NT2/D1 (cell line): Measurements from ENCODE around the gene SPNS3.

ENCODE experiments used
- DNase-seq: peaks from one replicate; pipeline ENCODE4 v3.0.0-alpha.2; 2011; ENCODE audit warnings: low read depth, low spot score
- H3K27me3 ChIP-seq: 2 replicates; pipeline ENCODE4 v1.6.0; 2011; ENCODE audit warnings: mild to moderate bottlenecking; ENCODE audit not compliant: insufficient read length, insufficient read depth
- H3K36me3 ChIP-seq: 2 replicates; pipeline ENCODE4 v1.6.1; 2011; ENCODE audit warnings: mild to moderate bottlenecking, low read length, mixed read lengths; ENCODE audit not compliant: insufficient read depth, insufficient read length
- H3K4me1 ChIP-seq: 2 replicates; pipeline ENCODE4 v1.5.1; 2011; ENCODE audit not compliant: insufficient read depth, insufficient read length
- H3K4me3 ChIP-seq: 2 replicates; pipeline ENCODE4 v1.5.1; 2011; ENCODE audit warnings: low read depth; ENCODE audit not compliant: insufficient read length
- H3K9ac ChIP-seq: 2 replicates; pipeline ENCODE4 v1.6.0; 2011; ENCODE audit warnings: low read depth; ENCODE audit not compliant: insufficient read length
- H3K9me3 ChIP-seq: 2 replicates; pipeline ENCODE4 v1.5.1; 2011; ENCODE audit warnings: mild to moderate bottlenecking, low read length; ENCODE audit not compliant: insufficient read depth
- SUZ12 ChIP-seq: IDR thresholded peaks from 2 replicates; pipeline ENCODE4 v1.6.1; 2011; ENCODE audit not compliant: insufficient read length, insufficient read depth; ENCODE audit errors: extremely low read depth
- YY1 ChIP-seq: IDR thresholded peaks from 2 replicates; pipeline ENCODE4 v1.6.1; 2011; ENCODE audit not compliant: insufficient read length, insufficient read depth
- ZNF274 ChIP-seq: IDR thresholded peaks from 2 replicates; pipeline ENCODE4 v1.6.1; 2011; ENCODE audit warnings: mild to moderate bottlenecking, low read depth, low read length

The SPNS3 gene

DNA sequence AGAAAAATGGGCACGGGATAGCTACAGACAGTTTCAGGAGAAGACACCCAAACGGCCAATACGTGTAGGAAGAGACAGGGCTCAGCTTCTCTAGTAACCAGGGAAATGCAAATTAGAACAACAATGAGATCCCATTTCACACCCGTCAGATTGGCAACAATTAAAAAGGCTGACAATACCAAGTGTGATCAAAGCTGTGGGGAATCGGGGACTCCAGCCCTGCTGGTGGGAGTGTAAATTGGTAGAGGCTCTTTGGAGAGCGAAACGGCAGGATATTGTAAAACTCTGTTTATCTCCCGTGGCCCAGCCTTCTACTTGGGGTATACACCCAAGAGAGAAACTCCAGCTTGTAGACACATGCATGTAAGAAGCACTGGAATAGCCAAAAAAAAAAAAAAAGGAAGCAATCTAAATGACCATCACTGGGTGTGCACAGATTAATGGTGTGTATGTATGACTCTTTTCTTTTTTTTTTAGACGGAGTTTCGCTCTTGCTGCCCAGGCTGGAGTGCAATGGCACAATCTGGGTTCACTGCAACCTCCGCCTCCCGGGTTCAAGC is 93.9 kb downstream of the SPNS3 start:
- no peak for TF ChIP-seq YY1
- no peak for TF ChIP-seq SUZ12
- no peak for TF ChIP-seq ZNF274
- Histone ChIP-seq H3K4me3 (no peak overlapping the region), H3K9me3 (no peaks in the 10 kb centered on the region), H3K4me1 (no peaks in the 10 kb centered on the region), H3K27me3 (peaks cover 70% of the 10 kb centered on the region), H3K36me3 (no peaks in the 10 kb centered on the region), H3K9ac (no peak overlapping the region)
- DNase-seq, result no peak

DNA sequence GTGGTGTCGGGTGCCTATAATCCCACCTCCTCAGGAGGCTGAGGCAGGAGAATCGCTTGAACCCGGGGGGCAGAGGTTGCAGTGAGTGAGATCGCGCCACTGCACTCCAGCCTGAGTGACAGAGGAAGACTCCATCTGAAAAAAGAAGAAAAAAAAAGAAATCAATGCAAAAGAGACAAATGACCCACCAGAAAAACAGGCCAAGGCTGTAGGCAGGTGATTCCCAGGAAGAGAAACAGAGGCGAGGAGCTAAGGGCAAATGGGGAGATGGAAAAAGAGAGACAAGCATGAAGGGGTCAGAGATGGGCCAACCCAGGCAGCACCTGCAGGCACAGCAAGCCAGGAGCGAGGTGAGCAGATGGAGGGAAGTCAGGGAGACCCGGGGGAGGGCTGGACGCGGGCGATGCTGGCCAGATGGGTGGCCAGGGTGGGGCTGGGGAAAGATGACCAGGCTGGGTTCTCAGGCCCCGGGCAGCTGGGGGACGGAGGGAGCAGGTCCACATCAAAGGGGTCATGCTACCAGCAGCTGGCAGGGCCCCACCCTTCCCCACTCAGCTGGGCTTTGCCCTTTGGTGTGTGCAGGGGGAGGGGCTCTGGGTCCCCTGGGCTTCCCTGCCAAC is 95.9 kb downstream of the SPNS3 start:
- Histone ChIP-seq H3K36me3 (no peaks in the 10 kb centered on the region), H3K9ac (no peak overlapping the region), H3K9me3 (no peaks in the 10 kb centered on the region), H3K27me3 (peaks cover 64% of the 10 kb centered on the region), H3K4me1 (peaks cover 8% of the 10 kb centered on the region), H3K4me3 (no peak overlapping the region)
- DNase-seq, result no peak
- no peak for TF ChIP-seq ZNF274
- no peak for TF ChIP-seq YY1
- no peak for TF ChIP-seq SUZ12

GRCh38 chr17:4530799-4531730 is 97.3 kb downstream of the SPNS3 start:
- peaks cover 49% of the 10 kb centered on the region for H3K27me3 ChIP-seq
- H3K9ac ChIP-seq, result no peak overlapping the region

DNA sequence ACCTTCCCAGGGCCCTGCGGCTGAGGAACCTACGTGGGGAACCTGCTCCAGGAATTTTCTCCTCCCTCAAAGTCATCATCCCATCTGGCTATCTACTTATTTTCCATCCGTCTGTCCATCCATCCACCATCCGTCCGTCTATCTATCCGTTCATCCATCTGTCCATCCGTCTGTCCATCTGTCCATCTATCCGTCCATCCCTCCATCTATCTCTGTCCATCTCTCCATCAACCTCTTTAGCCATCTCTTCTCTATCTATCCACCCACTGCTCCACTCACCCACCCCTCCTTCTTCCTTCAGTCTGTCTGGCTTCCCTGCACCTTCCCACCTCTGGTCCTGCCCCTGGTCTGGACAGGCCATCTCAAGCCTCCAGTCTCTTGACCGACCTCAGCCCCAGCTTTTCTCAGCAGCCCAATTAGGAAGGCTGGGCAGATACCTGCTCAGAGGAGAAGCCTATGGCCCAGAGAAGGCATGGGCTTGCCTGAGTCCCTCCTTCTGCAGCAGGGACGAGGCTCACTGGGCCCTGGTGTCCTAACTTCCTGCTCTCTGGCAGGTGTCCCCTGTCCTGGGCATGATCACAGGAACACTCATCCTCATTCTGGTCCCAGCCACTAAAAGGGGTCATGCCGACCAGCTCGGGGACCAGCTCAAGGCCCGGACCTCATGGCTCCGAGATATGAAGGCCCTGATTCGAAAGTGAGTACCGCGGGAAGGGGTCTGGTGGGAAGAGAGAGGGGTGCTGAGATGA is 98.4 kb downstream of the SPNS3 start:
- Histone ChIP-seq H3K36me3 (peaks cover 4% of the 10 kb centered on the region), H3K4me1 (peaks cover 8% of the 10 kb centered on the region)

More at GRCh38 chr17:4530799-4531730, 97.3 kb downstream of the SPNS3 start:
- Histone ChIP-seq H3K4me3 (no peak overlapping the region), H3K4me1 (peaks cover 8% of the 10 kb centered on the region), H3K9me3 (no peaks in the 10 kb centered on the region), H3K36me3 (no peaks in the 10 kb centered on the region)
- no peak for DNase-seq
- no peak for TF ChIP-seq SUZ12
- TF ChIP-seq YY1, result no peak
- TF ChIP-seq ZNF274, result no peak

GRCh38 chr17:4532860-4533522 is 99.3 kb downstream of the SPNS3 start:
- peaks cover 8% of the 10 kb centered on the region for H3K4me1 ChIP-seq
- H3K27me3 ChIP-seq, result peaks cover 35% of the 10 kb centered on the region
- no peak overlapping the region for H3K4me3 ChIP-seq
- DNase-seq, result no peak
- H3K9ac ChIP-seq, result no peak overlapping the region
- H3K36me3 ChIP-seq, result peaks cover 12% of the 10 kb centered on the region
- H3K9me3 ChIP-seq, result no peaks in the 10 kb centered on the region
- TF ChIP-seq YY1, result no peak
- no peak for TF ChIP-seq ZNF274
- no peak for TF ChIP-seq SUZ12

More for the DNA sequence above, 98.4 kb downstream of the SPNS3 start:
- peaks cover 40% of the 10 kb centered on the region for H3K27me3 ChIP-seq
- no peak overlapping the region for H3K9ac ChIP-seq
- no peak for TF ChIP-seq SUZ12
- no peak for TF ChIP-seq ZNF274
- TF ChIP-seq YY1, result no peak
- no peak for DNase-seq
- no peaks in the 10 kb centered on the region for H3K9me3 ChIP-seq
- no peak overlapping the region for H3K4me3 ChIP-seq

DNA sequence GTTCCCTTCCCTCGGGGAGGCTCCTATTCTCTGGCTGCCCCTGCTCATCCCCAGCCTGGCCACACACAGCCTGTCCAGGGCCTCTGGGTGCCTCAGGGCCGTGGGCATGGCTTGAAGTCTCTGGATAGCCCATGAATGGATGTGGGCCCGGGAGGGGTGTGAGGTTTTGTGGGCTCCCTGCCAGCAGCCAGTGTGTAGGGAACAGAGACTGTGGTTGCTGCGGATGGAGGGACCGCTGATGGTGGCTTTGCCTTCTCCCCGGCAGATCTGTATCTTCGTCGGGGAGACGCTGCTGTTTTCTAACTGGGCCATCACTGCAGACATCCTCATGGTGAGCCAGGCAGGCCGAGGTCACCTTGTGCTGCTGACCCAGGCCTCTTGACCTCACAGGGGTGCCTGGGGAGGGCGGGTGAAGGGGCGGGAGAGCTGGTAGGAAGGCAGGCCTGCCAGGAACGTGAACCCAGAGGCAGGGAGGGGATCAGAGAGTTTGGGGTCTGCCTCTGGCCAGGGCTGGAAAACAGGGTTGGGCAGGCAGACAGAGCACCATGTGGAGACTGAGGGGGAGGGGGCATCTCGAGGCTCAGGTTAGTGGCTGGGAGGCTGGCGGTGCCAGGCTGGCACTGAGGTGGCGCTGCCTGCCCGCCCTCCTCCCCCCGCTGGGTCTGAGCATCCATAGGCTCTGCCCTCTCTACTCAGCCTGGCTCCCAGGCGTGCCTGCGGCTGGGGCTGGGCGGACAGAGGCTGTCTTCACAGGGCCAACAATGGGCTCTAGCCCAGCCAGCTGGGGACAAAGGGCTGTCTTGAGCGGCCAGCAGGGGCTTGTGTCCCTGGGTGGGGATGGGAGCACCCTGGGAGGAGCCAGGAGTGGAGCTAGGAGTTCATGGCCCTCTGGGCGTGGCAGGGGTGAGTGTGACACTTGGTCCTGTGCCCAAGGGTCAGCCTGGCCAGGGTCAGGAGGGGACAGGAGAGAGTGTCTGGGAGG is 100.1 kb downstream of the SPNS3 start:
- Histone ChIP-seq H3K36me3 (peaks cover 19% of the 10 kb centered on the region), H3K9me3 (no peaks in the 10 kb centered on the region), H3K4me1 (peaks cover 8% of the 10 kb centered on the region), H3K9ac (no peak overlapping the region), H3K4me3 (no peak overlapping the region), H3K27me3 (peaks cover 31% of the 10 kb centered on the region)
- no peak for DNase-seq
- TF ChIP-seq YY1 (no peak), SUZ12 (no peak), ZNF274 (no peak)
